ENCODE data around the gene PRSS12. TPM values are rescaled to one million over a fixed set of nuclear protein-coding genes. Genes with fewer than 3 reads are reported as not detected.

PRSS12 gene
- polyA plus RNA-seq, 1 of the 3 experiments (the other 2 are of a cell fraction), result 137 TPM

GRCh38 chr4:118351851-118352827, 664 bp downstream of the PRSS12 start (continued):
- TF ChIP-seq NRF1 (IDR thresholded peaks at IDR 0.05; ENCODE audit: low read depth, low read length) (no peak), FOSL2 (IDR thresholded peaks at IDR 0.05; ENCODE audit: borderline replicate concordance, low read depth) (no peak), ZBTB33 (IDR thresholded peaks at IDR 0.05; ENCODE audit: borderline replicate concordance, low read depth) (no peak), TAF1 (IDR thresholded peaks at IDR 0.05; ENCODE audit: borderline replicate concordance, low read depth, low read length) (no peak), TCF12 (IDR thresholded peaks at IDR 0.05) (no peak), RXRA (IDR thresholded peaks at IDR 0.05; ENCODE audit: borderline replicate concordance, low read depth) (no peak), RCOR1 (IDR thresholded peaks at IDR 0.05; ENCODE audit: low read length) (no peak), IRF3 (IDR thresholded peaks at IDR 0.05; ENCODE audit: low read depth, low read length) (no peak), EZH2phosphoT487 (IDR thresholded peaks at IDR 0.05; ENCODE audit: borderline replicate concordance, low read depth) (no peak)

- CTCF ChIA-PET, result interaction anchor here (0.8 to 5.9 kb wide), 6 partner anchors 9 to 405 kb away, joined by 3 to 102 read pairs (median 8); no protein-coding TSS in a partner anchor
- peak overlapping the region; percentile 70 to 77; a peak in 3 of 4 replicates for H3K4me3 ChIP-seq (ENCODE audit: low read depth in 2 of 2, low read length in 1 of 2)
- peak overlapping the region; percentile 64 for H3K9ac ChIP-seq
Measured at GRCh38 chr4:118350961-118351360, 1.8 kb downstream of the PRSS12 start.

More at GRCh38 chr4:118350961-118351360, 1.8 kb downstream of the PRSS12 start:
- H3K9me3 ChIP-seq, result no peaks in the 10 kb centered on the region
- no peaks in the 10 kb centered on the region for H3K36me3 ChIP-seq (replicated peaks in 1 of 2; ENCODE audit: control insufficient read depth in 1 of 2, insufficient read depth in 2 of 2, low read length in 1 of 2)
- peaks cover 26% of the 10 kb centered on the region for H3F3A ChIP-seq (replicated peaks; ENCODE audit: insufficient read depth)
- WGBS (ENCODE audit: low lambda C conversion rate), result 33% methylated on average over 3 of the region's 3 CpGs
- peak overlapping the region; percentile 78 for H3K4me2 ChIP-seq
- H2AFZ ChIP-seq (ENCODE audit: low read depth), result no peak overlapping the region
- peak; percentile 11; the same call in 1 of the 2 replicates for TF ChIP-seq NFIC (IDR thresholded peaks at IDR 0.05; ENCODE audit: borderline replicate concordance)
- TF ChIP-seq RXRA (IDR thresholded peaks at IDR 0.05; ENCODE audit: borderline replicate concordance, low read depth), result no peak
- no peak for TF ChIP-seq MEF2A (IDR thresholded peaks at IDR 0.05; ENCODE audit: borderline replicate concordance, low read depth)
- no peak for TF ChIP-seq CHD2 (IDR thresholded peaks at IDR 0.05; ENCODE audit: low read length, partially characterized antibody)
- H3K79me2 ChIP-seq (ENCODE audit: insufficient read depth), result peaks cover 65% of the 10 kb centered on the region
- no peaks in the 10 kb centered on the region for H4K20me1 ChIP-seq (ENCODE audit: insufficient read depth)
- peak overlapping the region in 1 of 2 experiments; percentile 57; a peak in 3 of 4 replicates for H3K27ac ChIP-seq (ENCODE audit: low read depth in 2 of 2, low read length in 1 of 2)
- no peaks in the 10 kb centered on the region for H3K9me2 ChIP-seq
- H3K27me3 ChIP-seq (ENCODE audit: insufficient read depth), result no peaks in the 10 kb centered on the region
- peaks cover 7 to 12% of the 10 kb centered on the region in 2 experiments; a peak in 3 of 4 replicates for H3K4me1 ChIP-seq (ENCODE audit: control insufficient read depth in 1 of 2, insufficient read depth in 2 of 2, low read depth in 1 of 2, low read length in 1 of 2)
- DNase-seq, result no peak
- POLR2A ChIA-PET, result no interaction called here
